Peyer's patch (tissue), 4 donors: Measurements from ENCODE around the gene ZNF141. TPM values are rescaled to one million over a fixed set of nuclear protein-coding genes. Genes with fewer than 3 reads are reported as not detected.
"Not testable (repeated sequence)": the region's sequence is repeated elsewhere in the genome, so short reads cannot be mapped to it uniquely, and the experiment has no call there.

Source experiments
- DNase-seq, 3 donors: peaks; one replicate each; pipeline ENCODE4 v3.0.0-alpha.2; 2017 to 2019
- H3K27ac ChIP-seq, 4 donors: fragments of 200-600 bp; sonication (generic); one replicate each; pipeline ENCODE4 v1.5.1; 2016 to 2019
- H3K27me3 ChIP-seq, 2 donors: fragments of 200-600 bp; sonication (generic); one replicate each; pipeline ENCODE4 v1.5.1; 2019
- H3K36me3 ChIP-seq, 3 donors: fragments of 200-600 bp; sonication (generic); one replicate each; pipeline ENCODE4 v1.5.1; 2016 to 2019
- H3K4me1 ChIP-seq, 4 donors: fragments of 200-600 bp; sonication (generic); one replicate each; pipeline ENCODE4 v1.5.1; 2016 to 2019
- H3K4me3 ChIP-seq, 4 donors: fragments of 200-600 bp; sonication (generic); 1 replicate in 3 of 4; 2 replicates in 1 of 4; pipeline ENCODE4 v1.5.1; 2016 to 2019; ENCODE audit warnings: mild to moderate bottlenecking in 1 of 4
- H3K9me3 ChIP-seq, 4 donors: fragments of 200-600 bp; sonication (generic); one replicate each; pipeline ENCODE4 v1.5.1; 2016 to 2019; ENCODE audit warnings: mild to moderate bottlenecking in 1 of 4
- CTCF ChIP-seq, 6 experiments: fragments of 450-650 bp in 4 of 6; fragments of 200-600 bp in 2 of 6; sonication (generic) in 1 of 6; IDR thresholded peaks; one replicate each; pipeline ENCODE4 v1.5.1; 2017 to 2019; ENCODE audit warnings: antibody characterized with exemption in 6 of 6, mild to moderate bottlenecking in 3 of 6, moderate library complexity in 1 of 6
- POLR2A ChIP-seq, 2 donors: fragments of 450-650 bp; IDR thresholded peaks; one replicate each; pipeline ENCODE4 v1.5.1; 2017; ENCODE audit warnings: antibody characterized with exemption in 2 of 2, mild to moderate bottlenecking in 2 of 2, moderate library complexity in 2 of 2
- small RNA-seq, 2 donors: library from RNA; depleted of rRNA; stranded (forward); fragments of <200 nt; gene quantifications; one replicate each; pipeline ENCODE3, GENCODE V24; 2016
- total RNA-seq, 4 donors: library from RNA; depleted of rRNA; stranded (reverse); fragments of >200 nt; gene quantifications; one replicate each; pipeline ENCODE4 v1.1.0, GENCODE V29; 2016

ZNF141 gene
- total RNA-seq, 4 donors from 2014 or later, result 24.3 to 87.5 (median 31.2) TPM

GRCh38 chr4:404006-404405, 66.4 kb downstream of the ZNF141 start:
- DNase-seq, result no peak
- no peak for TF ChIP-seq POLR2A (IDR thresholded peaks at IDR 0.05)
- no peak for TF ChIP-seq CTCF (IDR thresholded peaks at IDR 0.05)
- no peaks in the 10 kb centered on the region for H3K36me3 ChIP-seq
- H3K4me3 ChIP-seq, result no peak overlapping the region
- no peak overlapping the region for H3K27ac ChIP-seq
- no peaks in the 10 kb centered on the region for H3K4me1 ChIP-seq
- H3K9me3 ChIP-seq, result peaks cover 0 to 57% (median 16%) of the 10 kb centered on the region in 4 donors
- H3K27me3 ChIP-seq, result no peaks in the 10 kb centered on the region

GRCh38 chr4:408321-408720, 70.7 kb downstream of the ZNF141 start:
- H3K4me3 ChIP-seq, H3K27ac ChIP-seq, H3K4me1 ChIP-seq, H3K36me3 ChIP-seq, H3K27me3 ChIP-seq, DNase-seq: not testable (repeated sequence)
- H3K9me3 ChIP-seq, result peaks cover 0 to 65% (median 12%) of the 10 kb centered on the region in 4 donors

- no peak for DNase-seq
- Histone ChIP-seq H3K9me3 (peaks cover 0 to 88% (median 30%) of the 10 kb centered on the region in 4 donors), H3K27me3 (no peaks in the 10 kb centered on the region), H3K36me3 (peaks cover 0 to 2% (median 0%) of the 10 kb centered on the region in 3 donors), H3K27ac (no peak overlapping the region), H3K4me3 (no peak overlapping the region), H3K4me1 (no peaks in the 10 kb centered on the region)
- TF ChIP-seq POLR2A (IDR thresholded peaks at IDR 0.05), result no peak
- no peak for TF ChIP-seq CTCF (IDR thresholded peaks at IDR 0.05)
Measured at GRCh38 chr4:422587-422986, 85.0 kb downstream of the ZNF141 start.

Small RNAs within 50 kb of the gene (small RNA-seq; reads per million reads assigned to genes)
- gene AC079140.2 (0 reads per million in 2 donors), gene MIR571 (0 reads per million in 2 donors), gene ZNF519P4 (0 reads per million in 2 donors)

Other genes with a start within 250 kb of the ZNF141 start
- gene ZNF718, start 213.3 kb upstream of the ZNF141 start, total RNA-seq, result 10 to 100 TPM in 1 of 4 donors, 1 to 10 TPM in 3; 3.5 to 15.7 (median 9.2) TPM
- gene ZNF732, start 32.3 kb upstream of the ZNF141 start, total RNA-seq, result not detected
- 10 to 100 TPM; 35.4 to 86.6 (median 40.5) TPM for gene ZNF721, start 161.3 kb downstream of the ZNF141 start, total RNA-seq
- 100 to 1,000 TPM in 3 of 4 donors, 10 to 100 TPM in 1; 63.7 to 123 (median 108) TPM for gene PIGG, start 161.4 kb downstream of the ZNF141 start, total RNA-seq
- gene TMEM271, start 238.5 kb downstream of the ZNF141 start, total RNA-seq, result not detected